ENCODE results near the gene POC1A. TPM values are rescaled to one million over a fixed set of nuclear protein-coding genes. Genes with fewer than 3 reads are reported as not detected.

POC1A gene
- total RNA-seq, 1 experiment from 2014 or later, result 16.1 TPM

DNA sequence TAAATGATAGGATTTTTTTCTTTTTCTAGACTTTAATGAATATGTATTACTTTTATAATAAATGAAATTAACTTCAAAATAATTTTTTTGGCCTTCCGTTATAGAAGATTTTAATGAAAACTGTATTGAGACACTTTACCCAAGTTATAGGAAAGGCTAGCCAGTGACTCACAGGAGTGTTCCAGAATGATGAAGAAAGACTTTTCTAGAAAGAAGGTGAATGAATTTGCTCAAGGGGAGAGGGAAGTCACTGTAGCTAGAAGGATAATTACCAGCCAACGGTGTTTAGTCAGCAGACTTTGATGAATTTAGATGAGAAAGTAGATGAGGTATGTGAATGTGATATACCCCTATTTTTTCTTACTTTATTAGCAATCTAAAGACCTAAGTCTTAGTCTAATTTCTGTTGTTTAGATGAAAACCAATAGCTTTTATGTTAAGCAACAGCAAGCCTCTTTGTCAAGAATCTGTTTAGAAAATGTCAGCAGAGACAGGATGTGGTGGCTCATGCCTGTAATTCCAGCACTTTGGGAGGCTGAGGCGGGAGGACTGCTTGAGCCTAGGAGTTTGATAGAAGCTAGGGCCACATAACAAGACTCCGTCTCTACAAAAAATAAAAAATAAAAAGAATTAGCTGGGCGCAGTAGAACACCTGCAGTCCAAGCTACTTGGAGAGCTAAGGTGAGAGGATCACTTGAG lies 46.9 kb upstream of the POC1A start:
- TF ChIP-seq EZH2 (IDR thresholded peaks at IDR 0.05; ENCODE audit: borderline replicate concordance, low read depth, low read length, poor library complexity, severe bottlenecking) (no peak), CTCF (conservative IDR thresholded peaks at IDR 0.05; ENCODE audit: low read depth, low read length) (no peak)
- intact Hi-C loops (cut with micrococcal nuclease; ENCODE audit: unreplicated experiment), result no loop called here
- POLR2A ChIA-PET (ENCODE audit: low non-redundant PET), result no interaction called here
- no peak for DNase-seq (ENCODE audit: low spot score)
- Histone ChIP-seq H3K4me1 (ENCODE audit: insufficient read depth, low read length, poor library complexity, severe bottlenecking) (no peaks in the 10 kb centered on the region), H3K27me3 (replicated peaks; ENCODE audit: insufficient read depth, low read depth, low read length, poor library complexity) (no peaks in the 10 kb centered on the region), H3K9me3 (ENCODE audit: low read depth, low read length, poor library complexity, severe bottlenecking) (no peaks in the 10 kb centered on the region), H3K27ac (ENCODE audit: low read depth, low read length, poor library complexity, severe bottlenecking) (no peak overlapping the region), H3K4me3 (ENCODE audit: low read depth, low read length, poor library complexity, severe bottlenecking) (no peak overlapping the region), H3K36me3 (ENCODE audit: insufficient read depth, low read length, poor library complexity, severe bottlenecking) (peaks cover 26% of the 10 kb centered on the region)
- no TSS peak for BruUV-seq (replicated peaks)
- CTCF ChIA-PET, result no interaction called here

DNA sequence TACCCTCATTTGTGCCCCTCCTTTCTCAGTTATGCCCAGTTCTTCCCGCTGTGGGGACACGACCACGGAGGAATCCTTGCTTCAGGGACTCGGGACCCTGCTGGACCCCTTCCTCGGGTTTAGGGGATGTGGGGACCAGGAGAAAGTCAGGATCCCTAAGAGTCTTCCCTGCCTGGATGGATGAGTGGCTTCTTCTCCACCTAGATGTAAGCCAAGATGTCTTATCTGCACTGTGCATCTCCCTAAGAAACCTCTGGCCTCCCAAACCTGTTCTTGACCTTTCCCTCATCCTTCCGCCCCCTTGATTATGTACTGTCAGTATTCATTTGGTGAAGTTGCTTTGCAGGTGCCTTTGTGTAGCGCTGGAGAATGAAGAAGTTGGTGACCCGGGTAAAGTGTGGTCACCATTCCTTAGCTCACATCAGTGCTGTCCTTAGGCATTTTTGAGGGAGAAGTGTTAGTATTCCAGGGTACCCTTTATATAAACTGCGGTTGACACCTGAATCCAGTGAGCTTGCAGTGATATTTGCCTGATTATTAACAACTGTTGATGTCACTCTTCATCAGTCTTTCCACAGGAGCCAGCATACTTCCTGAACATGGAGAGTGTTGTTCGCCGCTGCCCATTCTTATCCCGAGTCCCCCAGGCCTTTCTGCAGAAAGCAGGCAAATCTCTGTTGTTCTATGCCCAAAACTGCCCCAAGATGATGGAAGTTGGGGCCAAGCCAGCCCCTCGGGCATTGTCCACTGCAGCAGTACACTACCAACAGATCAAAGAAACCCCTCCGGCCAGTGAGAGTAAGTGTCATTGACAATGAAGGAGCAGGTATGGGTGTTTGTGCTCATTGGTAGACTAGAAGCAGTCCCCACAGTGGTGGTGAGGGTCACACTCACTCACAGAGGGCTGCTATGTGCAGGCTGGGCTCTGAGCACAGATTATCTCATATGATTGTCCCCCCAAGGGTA lies 44.7 kb upstream of the POC1A start:
- Histone ChIP-seq H3K27ac (ENCODE audit: low read depth, low read length, poor library complexity, severe bottlenecking) (peak overlapping the region; percentile 75), H3K36me3 (ENCODE audit: insufficient read depth, low read length, poor library complexity, severe bottlenecking) (peaks cover 8% of the 10 kb centered on the region), H3K27me3 (replicated peaks; ENCODE audit: insufficient read depth, low read depth, low read length, poor library complexity) (no peaks in the 10 kb centered on the region), H3K4me3 (ENCODE audit: low read depth, low read length, poor library complexity, severe bottlenecking) (peak overlapping the region; percentile 75), H3K4me1 (ENCODE audit: insufficient read depth, low read length, poor library complexity, severe bottlenecking) (no peaks in the 10 kb centered on the region), H3K9me3 (ENCODE audit: low read depth, low read length, poor library complexity, severe bottlenecking) (no peaks in the 10 kb centered on the region)
- no peak for TF ChIP-seq CTCF (conservative IDR thresholded peaks at IDR 0.05; ENCODE audit: low read depth, low read length)
- TF ChIP-seq EZH2 (IDR thresholded peaks at IDR 0.05; ENCODE audit: borderline replicate concordance, low read depth, low read length, poor library complexity, severe bottlenecking), result no peak
- no peak for DNase-seq (ENCODE audit: low spot score)
- ChIA-PET POLR2A (ENCODE audit: low non-redundant PET) (no interaction called here), CTCF (no interaction called here)
- intact Hi-C loops (cut with micrococcal nuclease; ENCODE audit: unreplicated experiment), result no loop called here
- BruUV-seq (replicated peaks), result TSS peak; percentile 56

DNA sequence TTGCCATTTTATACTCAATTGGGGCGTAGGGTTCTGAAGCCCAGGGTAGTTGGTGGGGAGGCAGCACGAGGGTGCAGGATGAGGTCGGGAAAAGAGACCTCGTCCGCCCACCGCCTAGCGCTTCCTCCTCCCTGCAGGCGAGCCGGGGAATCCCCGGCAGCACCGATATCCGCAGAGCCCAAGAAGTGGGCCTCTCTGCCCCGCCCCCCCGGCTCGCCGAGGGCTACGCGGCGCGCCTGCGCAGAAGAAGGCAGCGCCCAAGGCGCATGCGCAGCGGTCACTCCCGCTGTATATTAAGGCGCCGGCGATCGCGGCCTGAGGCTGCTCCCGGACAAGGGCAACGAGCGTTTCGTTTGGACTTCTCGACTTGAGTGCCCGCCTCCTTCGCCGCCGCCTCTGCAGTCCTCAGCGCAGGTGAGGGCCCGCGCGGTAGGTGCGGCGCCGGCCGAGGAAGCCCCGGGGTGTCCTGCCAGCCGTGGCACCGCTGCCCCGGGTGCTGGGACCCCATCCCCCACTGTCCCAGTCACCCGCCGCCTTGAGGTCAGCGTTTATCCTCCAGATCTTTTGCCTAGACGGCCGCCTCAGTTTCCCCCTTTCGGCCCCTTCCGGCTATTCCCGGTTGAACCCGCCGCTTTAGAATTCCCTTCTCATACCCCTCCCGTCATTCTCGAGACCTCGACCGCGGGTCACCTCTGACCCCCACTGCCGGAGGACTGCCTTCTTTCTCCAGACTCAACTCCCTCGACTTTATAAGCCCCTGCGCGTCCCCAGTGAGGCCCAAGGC lies 43.8 kb upstream of the POC1A start, which contains the start of gene ALAS1:
TSS of gene ALAS1 (plus strand) at position 319 of the 784 bp plus-strand sequence. CDS start 1,082 bp downstream, outside the sequence.
- Histone ChIP-seq H3K27me3 (replicated peaks; ENCODE audit: insufficient read depth, low read depth, low read length, poor library complexity) (no peaks in the 10 kb centered on the region), H3K4me1 (ENCODE audit: insufficient read depth, low read length, poor library complexity, severe bottlenecking) (no peaks in the 10 kb centered on the region), H3K36me3 (ENCODE audit: insufficient read depth, low read length, poor library complexity, severe bottlenecking) (peaks cover 8% of the 10 kb centered on the region), H3K4me3 (ENCODE audit: low read depth, low read length, poor library complexity, severe bottlenecking) (peak within 1 kb of the TSS; percentile 75), H3K27ac (ENCODE audit: low read depth, low read length, poor library complexity, severe bottlenecking) (peak within 1 kb of the TSS; percentile 75), H3K9me3 (ENCODE audit: low read depth, low read length, poor library complexity, severe bottlenecking) (no peaks in the 10 kb centered on the region)
- POLR2A ChIA-PET (ENCODE audit: low non-redundant PET), result no interaction called here
- TF ChIP-seq EZH2 (IDR thresholded peaks at IDR 0.05; ENCODE audit: borderline replicate concordance, low read depth, low read length, poor library complexity, severe bottlenecking) (no peak), CTCF (conservative IDR thresholded peaks at IDR 0.05; ENCODE audit: low read depth, low read length) (no peak)
- peak; percentile 85 for DNase-seq (ENCODE audit: low spot score)
- BruUV-seq (replicated peaks), result no TSS peak
- intact Hi-C loops (cut with micrococcal nuclease; ENCODE audit: unreplicated experiment), result no loop called here
- CTCF ChIA-PET, result no interaction called here

All from A673 (cell line).